Measurements from ENCODE around the gene GATC.
A peak's percentile ranks its signal among the peaks of the same experiment; 100 is the strongest.
"Not testable (repeated sequence)": the region's sequence is repeated elsewhere in the genome, so short reads cannot be mapped to it uniquely, and the experiment has no call there.

Gene GATC

GRCh38 chr12:120447992-120448391 lies 1.7 kb downstream of the GATC start:
- Histone ChIP-seq H3K4me1 (ENCODE audit: insufficient read depth, low read length) (peaks cover 26% of the 10 kb centered on the region), H3K27me3 (ENCODE audit: insufficient read depth, low read length) (no peaks in the 10 kb centered on the region), H2AFZ (ENCODE audit: low read depth, low read length) (no peak overlapping the region), H3K4me3 (ENCODE audit: low read length) (no peak overlapping the region), H3K36me3 (ENCODE audit: insufficient read depth, low read length) (peaks cover 42% of the 10 kb centered on the region), H3K9me3 (ENCODE audit: low read length) (no peaks in the 10 kb centered on the region)

GRCh38 chr12:120452524-120452923 lies 6.3 kb downstream of the GATC start:
- H3K4me1 ChIP-seq (ENCODE audit: insufficient read depth, low read length); H3K9me3 ChIP-seq (ENCODE audit: low read length); H3K27me3 ChIP-seq (ENCODE audit: insufficient read depth, low read length); H2AFZ ChIP-seq (ENCODE audit: low read depth, low read length); H3K4me3 ChIP-seq (ENCODE audit: low read length): not testable (repeated sequence)
- peaks cover 51% of the 10 kb centered on the region for H3K36me3 ChIP-seq (ENCODE audit: insufficient read depth, low read length)

GRCh38 chr12:120453060-120453750 lies 7.0 kb downstream of the GATC start:
- Histone ChIP-seq H3K27me3 (ENCODE audit: insufficient read depth, low read length) (no peaks in the 10 kb centered on the region), H3K4me3 (ENCODE audit: low read length) (no peak overlapping the region), H3K9me3 (ENCODE audit: low read length) (no peaks in the 10 kb centered on the region), H3K4me1 (ENCODE audit: insufficient read depth, low read length) (no peaks in the 10 kb centered on the region), H3K36me3 (ENCODE audit: insufficient read depth, low read length) (peaks cover 49% of the 10 kb centered on the region), H2AFZ (ENCODE audit: low read depth, low read length) (no peak overlapping the region)

GRCh38 chr12:120453977-120454376 lies 7.7 kb downstream of the GATC start:
- no peaks in the 10 kb centered on the region for H3K27me3 ChIP-seq (ENCODE audit: insufficient read depth, low read length)
- no peak overlapping the region for H2AFZ ChIP-seq (ENCODE audit: low read depth, low read length)
- no peak overlapping the region for H3K4me3 ChIP-seq (ENCODE audit: low read length)
- no peaks in the 10 kb centered on the region for H3K9me3 ChIP-seq (ENCODE audit: low read length)
- H3K36me3 ChIP-seq (ENCODE audit: insufficient read depth, low read length): peaks cover 56% of the 10 kb centered on the region
- no peaks in the 10 kb centered on the region for H3K4me1 ChIP-seq (ENCODE audit: insufficient read depth, low read length)

GRCh38 chr12:120455302-120455701 lies 9.1 kb downstream of the GATC start:
- no peak overlapping the region for H3K4me3 ChIP-seq (ENCODE audit: low read length)
- H3K27me3 ChIP-seq (ENCODE audit: insufficient read depth, low read length): no peaks in the 10 kb centered on the region
- H3K36me3 ChIP-seq (ENCODE audit: insufficient read depth, low read length): peaks cover 59% of the 10 kb centered on the region
- no peaks in the 10 kb centered on the region for H3K9me3 ChIP-seq (ENCODE audit: low read length)
- no peaks in the 10 kb centered on the region for H3K4me1 ChIP-seq (ENCODE audit: insufficient read depth, low read length)
- no peak overlapping the region for H2AFZ ChIP-seq (ENCODE audit: low read depth, low read length)

GRCh38 chr12:120457133-120457532 lies 10.9 kb downstream of the GATC start:
- H3K36me3 ChIP-seq (ENCODE audit: insufficient read depth, low read length): peaks cover 71% of the 10 kb centered on the region

GRCh38 chr12:120460157-120460556 lies 13.9 kb downstream of the GATC start:
- no peak overlapping the region for H2AFZ ChIP-seq (ENCODE audit: low read depth, low read length)
- H3K9me3 ChIP-seq (ENCODE audit: low read length): no peaks in the 10 kb centered on the region
- no peaks in the 10 kb centered on the region for H3K4me1 ChIP-seq (ENCODE audit: insufficient read depth, low read length)
- H3K4me3 ChIP-seq (ENCODE audit: low read length): no peak overlapping the region
- peaks cover 84% of the 10 kb centered on the region for H3K36me3 ChIP-seq (ENCODE audit: insufficient read depth, low read length)
- H3K27me3 ChIP-seq (ENCODE audit: insufficient read depth, low read length): no peaks in the 10 kb centered on the region

More at GRCh38 chr12:120457133-120457532, 10.9 kb downstream of the GATC start:
- Histone ChIP-seq H3K9me3 (ENCODE audit: low read length) (no peaks in the 10 kb centered on the region), H3K4me3 (ENCODE audit: low read length) (no peak overlapping the region), H3K4me1 (ENCODE audit: insufficient read depth, low read length) (no peaks in the 10 kb centered on the region), H3K27me3 (ENCODE audit: insufficient read depth, low read length) (no peaks in the 10 kb centered on the region), H2AFZ (ENCODE audit: low read depth, low read length) (no peak overlapping the region)

- Histone ChIP-seq H2AFZ (ENCODE audit: low read depth, low read length) (no peak overlapping the region), H3K27me3 (ENCODE audit: insufficient read depth, low read length) (no peaks in the 10 kb centered on the region), H3K9me3 (ENCODE audit: low read length) (no peaks in the 10 kb centered on the region), H3K4me1 (ENCODE audit: insufficient read depth, low read length) (peaks cover 13% of the 10 kb centered on the region), H3K36me3 (ENCODE audit: insufficient read depth, low read length) (peaks cover 88% of the 10 kb centered on the region), H3K4me3 (ENCODE audit: low read length) (no peak overlapping the region)
These were observed 15.9 kb downstream of the GATC start for GRCh38 chr12:120462099-120462640.

GRCh38 chr12:120463712-120464111 lies 17.5 kb downstream of the GATC start:
- Histone ChIP-seq H3K36me3 (ENCODE audit: insufficient read depth, low read length) (peaks cover 83% of the 10 kb centered on the region), H3K4me3 (ENCODE audit: low read length) (no peak overlapping the region), H3K4me1 (ENCODE audit: insufficient read depth, low read length) (peaks cover 20% of the 10 kb centered on the region), H3K27me3 (ENCODE audit: insufficient read depth, low read length) (no peaks in the 10 kb centered on the region), H2AFZ (ENCODE audit: low read depth, low read length) (no peak overlapping the region), H3K9me3 (ENCODE audit: low read length) (no peaks in the 10 kb centered on the region)

- no peak overlapping the region for H3K4me3 ChIP-seq (ENCODE audit: low read length)
- H3K9me3 ChIP-seq (ENCODE audit: low read length): no peaks in the 10 kb centered on the region
- H3K27me3 ChIP-seq (ENCODE audit: insufficient read depth, low read length): no peaks in the 10 kb centered on the region
- no peak overlapping the region for H2AFZ ChIP-seq (ENCODE audit: low read depth, low read length)
- peaks cover 66% of the 10 kb centered on the region for H3K36me3 ChIP-seq (ENCODE audit: insufficient read depth, low read length)
- H3K4me1 ChIP-seq (ENCODE audit: insufficient read depth, low read length): peaks cover 20% of the 10 kb centered on the region
These were observed 19.5 kb downstream of the GATC start for GRCh38 chr12:120465756-120466155.

GRCh38 chr12:120466560-120467315 lies 20.5 kb downstream of the GATC start:
- no peak overlapping the region for H2AFZ ChIP-seq (ENCODE audit: low read depth, low read length)
- no peak overlapping the region for H3K4me3 ChIP-seq (ENCODE audit: low read length)
- peaks cover 57% of the 10 kb centered on the region for H3K36me3 ChIP-seq (ENCODE audit: insufficient read depth, low read length)
- H3K9me3 ChIP-seq (ENCODE audit: low read length): no peaks in the 10 kb centered on the region
- H3K4me1 ChIP-seq (ENCODE audit: insufficient read depth, low read length): peaks cover 20% of the 10 kb centered on the region
- H3K27me3 ChIP-seq (ENCODE audit: insufficient read depth, low read length): no peaks in the 10 kb centered on the region

GRCh38 chr12:120467439-120467838 lies 21.2 kb downstream of the GATC start:
- no peak overlapping the region for H3K4me3 ChIP-seq (ENCODE audit: low read length)
- no peaks in the 10 kb centered on the region for H3K27me3 ChIP-seq (ENCODE audit: insufficient read depth, low read length)
- no peak overlapping the region for H2AFZ ChIP-seq (ENCODE audit: low read depth, low read length)
- H3K36me3 ChIP-seq (ENCODE audit: insufficient read depth, low read length): peaks cover 50% of the 10 kb centered on the region
- H3K4me1 ChIP-seq (ENCODE audit: insufficient read depth, low read length): peaks cover 21% of the 10 kb centered on the region
- H3K9me3 ChIP-seq (ENCODE audit: low read length): no peaks in the 10 kb centered on the region

GRCh38 chr12:120468325-120468820 lies 22.1 kb downstream of the GATC start:
- Histone ChIP-seq H3K27me3 (ENCODE audit: insufficient read depth, low read length) (no peaks in the 10 kb centered on the region), H3K4me1 (ENCODE audit: insufficient read depth, low read length) (peaks cover 22% of the 10 kb centered on the region), H3K4me3 (ENCODE audit: low read length) (peak overlapping the region; percentile 97), H3K36me3 (ENCODE audit: insufficient read depth, low read length) (peaks cover 41% of the 10 kb centered on the region), H3K9me3 (ENCODE audit: low read length) (no peaks in the 10 kb centered on the region), H2AFZ (ENCODE audit: low read depth, low read length) (no peak overlapping the region)
